ENCODE data around the gene GGNBP2.

Gene GGNBP2

GRCh38 chr17:36525888-36526287 is 18.8 kb upstream of the GGNBP2 start:
- H4K12ac ChIP-seq (ENCODE audit: low read depth, low read length), result no peak overlapping the region
- peaks cover 40 to 48% of the 10 kb centered on the region in 2 experiments for H3K36me3 ChIP-seq (ENCODE audit: control insufficient read depth in 1 of 2, insufficient read depth in 2 of 2, low read length in 2 of 2)
- no peak overlapping the region for H2BK12ac ChIP-seq (ENCODE audit: low read length)
- H2AK5ac ChIP-seq (ENCODE audit: low read length), result no peak overlapping the region
- no peaks in the 10 kb centered on the region for H3K9me3 ChIP-seq (ENCODE audit: insufficient read depth, low read depth, low read length)
- no peak overlapping the region for H4K8ac ChIP-seq (ENCODE audit: low read depth, low read length)
- no peak overlapping the region for H3K18ac ChIP-seq (ENCODE audit: low read length)
- DNase-seq, result no peak
- no peaks in the 10 kb centered on the region for H3K27me3 ChIP-seq (ENCODE audit: insufficient read depth, low read length)
- H3K4me1 ChIP-seq (ENCODE audit: control insufficient read depth in 1 of 2, insufficient read depth in 2 of 2, low read length in 2 of 2), result no peaks in the 10 kb centered on the region
- H3K23ac ChIP-seq (ENCODE audit: low read length), result no peak overlapping the region
- no CpG with 5 or more reads among the region's 6 CpGs for WGBS (ENCODE audit: extremely low coverage, insufficient coverage, insufficient read length)
- H2AFZ ChIP-seq (ENCODE audit: insufficient read depth, low read length, poor library complexity), result no peak overlapping the region
- no peak overlapping the region for H3K27ac ChIP-seq (ENCODE audit: low read depth, low read length)
- no peak overlapping the region for H4K91ac ChIP-seq (ENCODE audit: low read depth, low read length)
- no peak overlapping the region for H3K4ac ChIP-seq (ENCODE audit: low read depth, low read length)
- no peak overlapping the region for H3K9ac ChIP-seq (ENCODE audit: low read length)
- H2BK120ac ChIP-seq (ENCODE audit: insufficient read depth, low read length, poor library complexity), result no peak overlapping the region
- H3K14ac ChIP-seq (ENCODE audit: low read length), result no peak overlapping the region
- H3K4me3 ChIP-seq (ENCODE audit: low read depth, low read length), result no peak overlapping the region
- no peak overlapping the region for H2BK5ac ChIP-seq (ENCODE audit: low read depth, low read length, poor library complexity)
- H3K4me2 ChIP-seq (ENCODE audit: low read length), result no peak overlapping the region
- no peaks in the 10 kb centered on the region for H3K79me1 ChIP-seq (ENCODE audit: low read length)
- H3K79me2 ChIP-seq (ENCODE audit: control insufficient read depth, insufficient read depth, low read length, poor library complexity), result no peaks in the 10 kb centered on the region

GRCh38 chr17:36527621-36528250 is 17.0 kb upstream of the GGNBP2 start:
- Histone ChIP-seq H2AFZ (ENCODE audit: insufficient read depth, low read length, poor library complexity) (no peak overlapping the region), H2AK5ac (ENCODE audit: low read length) (no peak overlapping the region), H3K36me3 (ENCODE audit: control insufficient read depth in 1 of 2, insufficient read depth in 2 of 2, low read length in 2 of 2) (peaks cover 45 to 60% of the 10 kb centered on the region in 2 experiments), H3K4me3 (ENCODE audit: low read depth, low read length) (no peak overlapping the region), H3K4me2 (ENCODE audit: low read length) (peak overlapping the region; percentile 8), H3K27me3 (ENCODE audit: insufficient read depth, low read length) (no peaks in the 10 kb centered on the region), H3K4ac (ENCODE audit: low read depth, low read length) (no peak overlapping the region), H4K8ac (ENCODE audit: low read depth, low read length) (no peak overlapping the region), H3K79me2 (ENCODE audit: control insufficient read depth, insufficient read depth, low read length, poor library complexity) (no peaks in the 10 kb centered on the region), H4K12ac (ENCODE audit: low read depth, low read length) (no peak overlapping the region), H3K23ac (ENCODE audit: low read length) (no peak overlapping the region), H3K27ac (ENCODE audit: low read depth, low read length) (no peak overlapping the region), H3K9me3 (ENCODE audit: insufficient read depth, low read depth, low read length) (no peaks in the 10 kb centered on the region), H2BK5ac (ENCODE audit: low read depth, low read length, poor library complexity) (no peak overlapping the region), H3K9ac (ENCODE audit: low read length) (no peak overlapping the region), H3K4me1 (ENCODE audit: control insufficient read depth in 1 of 2, insufficient read depth in 2 of 2, low read length in 2 of 2) (no peaks in the 10 kb centered on the region), H3K18ac (ENCODE audit: low read length) (no peak overlapping the region), H2BK120ac (ENCODE audit: insufficient read depth, low read length, poor library complexity) (no peak overlapping the region), H2BK12ac (ENCODE audit: low read length) (no peak overlapping the region), H3K14ac (ENCODE audit: low read length) (no peak overlapping the region), H3K79me1 (ENCODE audit: low read length) (no peaks in the 10 kb centered on the region), H4K91ac (ENCODE audit: low read depth, low read length) (no peak overlapping the region)
- DNase-seq, result no peak
- no CpG with 5 or more reads among the region's 7 CpGs for WGBS (ENCODE audit: extremely low coverage, insufficient coverage, insufficient read length)

- H3K9ac ChIP-seq (ENCODE audit: low read length), result no peak overlapping the region
- no peak overlapping the region for H3K4me3 ChIP-seq (ENCODE audit: low read depth, low read length)
- H3K23ac ChIP-seq (ENCODE audit: low read length), result no peak overlapping the region
- H3K27me3 ChIP-seq (ENCODE audit: insufficient read depth, low read length), result no peaks in the 10 kb centered on the region
- no peak overlapping the region for H2AFZ ChIP-seq (ENCODE audit: insufficient read depth, low read length, poor library complexity)
- H2BK12ac ChIP-seq (ENCODE audit: low read length), result no peak overlapping the region
- no peak overlapping the region for H4K12ac ChIP-seq (ENCODE audit: low read depth, low read length)
- no peak overlapping the region for H3K18ac ChIP-seq (ENCODE audit: low read length)
- H3K4ac ChIP-seq (ENCODE audit: low read depth, low read length), result no peak overlapping the region
- no peak overlapping the region for H3K27ac ChIP-seq (ENCODE audit: low read depth, low read length)
- H4K8ac ChIP-seq (ENCODE audit: low read depth, low read length), result no peak overlapping the region
- peaks cover 43 to 65% of the 10 kb centered on the region in 2 experiments for H3K36me3 ChIP-seq (ENCODE audit: control insufficient read depth in 1 of 2, insufficient read depth in 2 of 2, low read length in 2 of 2)
- no peak overlapping the region for H2BK120ac ChIP-seq (ENCODE audit: insufficient read depth, low read length, poor library complexity)
- no peak overlapping the region for H4K91ac ChIP-seq (ENCODE audit: low read depth, low read length)
- H3K79me2 ChIP-seq (ENCODE audit: control insufficient read depth, insufficient read depth, low read length, poor library complexity), result peaks cover 3% of the 10 kb centered on the region
- H3K4me2 ChIP-seq (ENCODE audit: low read length), result no peak overlapping the region
- H3K14ac ChIP-seq (ENCODE audit: low read length), result no peak overlapping the region
- H2BK5ac ChIP-seq (ENCODE audit: low read depth, low read length, poor library complexity), result no peak overlapping the region
- no peak overlapping the region for H2AK5ac ChIP-seq (ENCODE audit: low read length)
- no peaks in the 10 kb centered on the region for H3K9me3 ChIP-seq (ENCODE audit: insufficient read depth, low read depth, low read length)
- peaks cover 0 to 5% of the 10 kb centered on the region in 2 experiments for H3K4me1 ChIP-seq (ENCODE audit: control insufficient read depth in 1 of 2, insufficient read depth in 2 of 2, low read length in 2 of 2)
- DNase-seq, result no peak
- peaks cover 4% of the 10 kb centered on the region for H3K79me1 ChIP-seq (ENCODE audit: low read length)
Measured at GRCh38 chr17:36529121-36529520, 15.6 kb upstream of the GGNBP2 start.

DNA sequence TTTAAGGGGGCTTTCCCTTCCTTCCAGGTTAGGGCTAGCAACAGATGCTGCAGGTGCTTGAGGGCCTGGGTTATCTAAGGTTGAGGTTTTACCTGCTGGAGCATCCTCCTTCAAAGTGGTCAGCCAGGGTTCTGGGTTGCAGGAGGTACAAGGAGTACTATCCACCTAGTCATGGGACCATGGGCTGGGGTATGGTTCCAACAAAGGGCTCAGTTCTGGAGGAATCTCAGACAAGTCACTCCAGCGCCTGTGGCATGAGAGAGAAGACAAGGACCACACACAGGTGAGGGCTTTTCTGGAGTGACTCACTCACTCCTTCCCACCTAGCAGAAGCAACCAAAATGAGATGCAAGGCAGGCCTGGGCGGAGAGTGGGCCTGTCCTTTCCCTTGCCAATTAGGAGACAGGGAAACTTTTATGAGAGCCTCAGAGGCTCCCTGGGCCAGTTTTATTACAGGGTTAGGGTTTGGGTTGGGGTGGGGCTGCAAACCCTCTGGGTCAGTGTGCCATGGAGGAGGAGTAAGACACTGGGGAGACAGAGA is 12.2 kb upstream of the GGNBP2 start:
- Histone ChIP-seq H2AFZ (ENCODE audit: insufficient read depth, low read length, poor library complexity) (no peak overlapping the region), H3K18ac (ENCODE audit: low read length) (no peak overlapping the region), H3K4me1 (ENCODE audit: control insufficient read depth in 1 of 2, insufficient read depth in 2 of 2, low read length in 2 of 2) (peaks cover 0 to 8% of the 10 kb centered on the region in 2 experiments), H4K91ac (ENCODE audit: low read depth, low read length) (no peak overlapping the region), H2BK5ac (ENCODE audit: low read depth, low read length, poor library complexity) (no peak overlapping the region), H3K9me3 (ENCODE audit: insufficient read depth, low read depth, low read length) (no peaks in the 10 kb centered on the region), H2AK5ac (ENCODE audit: low read length) (no peak overlapping the region), H3K4me3 (ENCODE audit: low read depth, low read length) (no peak overlapping the region), H2BK120ac (ENCODE audit: insufficient read depth, low read length, poor library complexity) (no peak overlapping the region), H3K27ac (ENCODE audit: low read depth, low read length) (no peak overlapping the region), H3K36me3 (ENCODE audit: control insufficient read depth in 1 of 2, insufficient read depth in 2 of 2, low read length in 2 of 2) (peaks cover 20 to 39% of the 10 kb centered on the region in 2 experiments), H3K23ac (ENCODE audit: low read length) (no peak overlapping the region), H3K27me3 (ENCODE audit: insufficient read depth, low read length) (no peaks in the 10 kb centered on the region), H4K8ac (ENCODE audit: low read depth, low read length) (no peak overlapping the region), H4K12ac (ENCODE audit: low read depth, low read length) (no peak overlapping the region), H3K14ac (ENCODE audit: low read length) (no peak overlapping the region), H3K9ac (ENCODE audit: low read length) (peak overlapping the region; percentile 51), H3K79me2 (ENCODE audit: control insufficient read depth, insufficient read depth, low read length, poor library complexity) (peaks cover 12% of the 10 kb centered on the region), H3K79me1 (ENCODE audit: low read length) (peaks cover 19% of the 10 kb centered on the region), H2BK12ac (ENCODE audit: low read length) (no peak overlapping the region), H3K4ac (ENCODE audit: low read depth, low read length) (no peak overlapping the region), H3K4me2 (ENCODE audit: low read length) (no peak overlapping the region)
- no peak for DNase-seq
- WGBS (ENCODE audit: extremely low coverage, insufficient coverage, insufficient read length), result no CpG with 5 or more reads among the region's 2 CpGs
